Transverse colon (tissue), 4 donors: Measurements from ENCODE around the gene EPHA8.

Source experiments
- CTCF ChIP-seq, 5 experiments: fragments of 200-600 bp in 3 of 5; fragments of 450-650 bp in 2 of 5; sonication (generic) in 3 of 5; IDR thresholded peaks; 1 replicate in 2 of 5; 2 replicates in 3 of 5; pipeline ENCODE4 v1.5.1; 2016 to 2017; ENCODE audit warnings: antibody characterized with exemption in 5 of 5, inconsistent platforms in 3 of 5, mild to moderate bottlenecking in 2 of 5, moderate library complexity in 1 of 5
- EP300 ChIP-seq: sonication (generic); formaldehyde crosslinking; IDR thresholded peaks from one replicate; pipeline ENCODE4 v1.6.1; 2017; ENCODE audit warnings: antibody characterized with exemption, low read depth
- POLR2A ChIP-seq: fragments of 450-650 bp; IDR thresholded peaks from one replicate; pipeline ENCODE4 v1.6.1; 2016; ENCODE audit warnings: antibody characterized with exemption, mild to moderate bottlenecking, moderate library complexity
- POLR2AphosphoS5 ChIP-seq, 3 donors: sonication (generic); formaldehyde crosslinking; IDR thresholded peaks; one replicate each; pipeline ENCODE4 v1.6.1; 2016; ENCODE audit warnings: antibody characterized with exemption in 3 of 3

GRCh38 chr1:22627331-22627730 is 64.0 kb downstream of the EPHA8 start:
- TF ChIP-seq POLR2A = no peak
- TF ChIP-seq CTCF (IDR thresholded peaks at IDR 0.05) = no peak
- TF ChIP-seq EP300 = no peak
- no peak for TF ChIP-seq POLR2AphosphoS5 (IDR thresholded peaks at IDR 0.05)
